C4-2B (cell line): Measurements from ENCODE around the gene PRPF38A.

Experiments
- CTCF ChIP-seq: fragments of 450-650 bp; conservative IDR thresholded peaks from 2 replicates; pipeline ENCODE4 v1.5.1; 2017; ENCODE audit warnings: mild to moderate bottlenecking
- ZFX ChIP-seq: fragments of 450-650 bp; IDR thresholded peaks from 2 replicates; pipeline ENCODE4 v1.6.1; 2017

- TF ChIP-seq CTCF (no peak), ZFX (no peak)
These were observed 9.1 kb downstream of the PRPF38A start for GRCh38 chr1:52413410-52413989.
